CD4-positive, CD25-positive, alpha-beta regulatory T cell (primary cell): ENCODE measurements around the gene OR10A6. TPM values are rescaled to one million over a fixed set of nuclear protein-coding genes. Genes with fewer than 3 reads are reported as not detected.

Experiments used
- ATAC-seq, 2 donors: fragments of 150-1000 bp; cut with Tn5 transposase; one replicate each; pipeline ENCODE4 v1.10.0; 2021; ENCODE audit warnings: low read depth in 2 of 2, moderate number of reproducible peaks in 2 of 2, moderate library complexity in 1 of 2
- DNase-seq, 3 donors: peaks; one replicate each; pipeline versions ENCODE4 v3.0.0 to v3.0.0-alpha.2; 2012 to 2022; ENCODE audit warnings: mixed read lengths in 1 of 3
- H3K27ac ChIP-seq: one replicate; pipeline ENCODE4 v1.7.0; 2013; ENCODE audit warnings: mild to moderate bottlenecking, low read length; ENCODE audit not compliant: insufficient read depth, poor library complexity, severe bottlenecking
- H3K27me3 ChIP-seq: one replicate; pipeline ENCODE4 v1.7.0; 2013; ENCODE audit warnings: low read length; ENCODE audit not compliant: control insufficient read depth, insufficient read depth
- H3K36me3 ChIP-seq: one replicate; pipeline ENCODE4 v1.7.0; 2013; ENCODE audit warnings: mild to moderate bottlenecking, low read length, moderate library complexity; ENCODE audit not compliant: control insufficient read depth, insufficient read depth
- H3K4me1 ChIP-seq: 2 replicates; pipeline ENCODE4 v1.7.0; 2013; ENCODE audit warnings: mild to moderate bottlenecking, low read length; ENCODE audit not compliant: insufficient read depth, control insufficient read depth, poor library complexity, severe bottlenecking
- H3K4me3 ChIP-seq: one replicate; pipeline ENCODE4 v1.7.0; 2013; ENCODE audit warnings: low read depth, mild to moderate bottlenecking, low read length, moderate library complexity
- H3K9me3 ChIP-seq, 2 experiments: 1 replicate in 1 of 2; 2 replicates in 1 of 2; pipeline ENCODE4 v1.7.0; 2013; ENCODE audit warnings: low read length in 2 of 2, mild to moderate bottlenecking in 1 of 2, moderate library complexity in 1 of 2; ENCODE audit not compliant: control insufficient read depth in 2 of 2
- H3K27ac Mint-ChIP-seq, 3 donors: one replicate each; pipeline ENCODE4 v1.8.0; 2020 to 2022; ENCODE audit warnings: mild to moderate bottlenecking in 3 of 3, mixed read lengths in 3 of 3, moderate library complexity in 2 of 3
- H3K27me3 Mint-ChIP-seq: one replicate; pipeline ENCODE4 v1.8.0; 2022; ENCODE audit warnings: mild to moderate bottlenecking, mixed read lengths
- H3K36me3 Mint-ChIP-seq: one replicate; pipeline ENCODE4 v1.8.0; 2020; ENCODE audit warnings: mixed read lengths
- H3K4me1 Mint-ChIP-seq, 4 donors: one replicate each; pipeline ENCODE4 v1.8.0; 2020 to 2022; ENCODE audit warnings: mixed read lengths in 4 of 4, mild to moderate bottlenecking in 1 of 4
- H3K4me3 Mint-ChIP-seq, 4 donors: one replicate each; pipeline ENCODE4 v1.8.0; 2020 to 2022; ENCODE audit warnings: mild to moderate bottlenecking in 4 of 4, mixed read lengths in 4 of 4, moderate library complexity in 3 of 4
- H3K9me3 Mint-ChIP-seq, 7 donors: one replicate each; pipeline ENCODE4 v1.8.0; 2020 to 2022; ENCODE audit warnings: mixed read lengths in 7 of 7, mild to moderate bottlenecking in 3 of 7, moderate library complexity in 2 of 7
- polyA plus RNA-seq, 4 donors: library from polyadenylated mRNA; unstranded; fragments of 300-500 nt; fragmentation: Illumina TruSeq; gene quantifications; one replicate each; pipeline ENCODE4 v1.2.3, GENCODE V29; 2021
- total RNA-seq: library from RNA; stranded (reverse); gene quantifications from one replicate; pipeline ENCODE4 v1.2.3, GENCODE V29; 2022

OR10A6 gene
- total and polyA plus RNA-seq, 5 donors from 2014 or later: not detected

DNA sequence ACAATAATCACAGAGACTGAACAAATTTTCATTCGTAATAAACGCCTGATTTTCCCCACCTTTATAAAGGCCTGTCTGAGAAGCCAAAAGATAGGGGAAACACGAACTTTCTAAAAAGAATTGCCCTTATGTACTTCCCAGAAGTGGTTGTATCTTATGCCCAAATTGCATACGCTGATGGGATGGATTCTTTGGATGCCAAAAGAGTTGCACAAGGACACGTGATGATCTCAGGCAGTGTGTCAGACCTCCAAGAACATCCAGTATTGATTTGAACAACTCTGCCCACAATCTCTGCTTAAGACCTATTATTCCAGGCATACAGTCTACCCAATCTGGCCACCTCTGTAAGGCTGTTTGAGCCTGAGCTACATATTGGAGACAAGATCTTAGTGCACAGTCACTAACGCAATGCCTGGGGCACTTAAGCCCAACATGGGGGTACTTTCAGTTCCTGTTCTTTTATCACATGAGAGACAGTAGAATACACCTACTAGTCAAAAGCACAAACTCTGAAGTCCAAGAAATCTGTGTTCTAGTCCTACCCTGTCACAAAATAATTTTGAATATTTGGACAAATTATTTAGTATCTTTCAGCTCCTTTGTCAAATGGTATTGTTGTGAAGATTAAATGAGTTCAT, 38.9 kb downstream of the OR10A6 start:
- H3K36me3 ChIP-seq: no peaks in the 10 kb centered on the region
- H3K27ac ChIP-seq: no peak overlapping the region
- no peaks in the 10 kb centered on the region for H3K27me3 Mint-ChIP-seq
- H3K4me3 ChIP-seq: no peak overlapping the region
- no peak for DNase-seq
- no peaks in the 10 kb centered on the region for H3K9me3 ChIP-seq
- no peak for ATAC-seq
- H3K36me3 Mint-ChIP-seq: no peaks in the 10 kb centered on the region
- H3K4me3 Mint-ChIP-seq: no peak overlapping the region
- H3K4me1 ChIP-seq: no peaks in the 10 kb centered on the region
- H3K4me1 Mint-ChIP-seq: peaks cover 0 to 7% (median 0%) of the 10 kb centered on the region in 4 donors
- H3K27ac Mint-ChIP-seq: no peak overlapping the region
- H3K27me3 ChIP-seq: peaks cover 4% of the 10 kb centered on the region
- peaks cover 0 to 4% (median 0%) of the 10 kb centered on the region in 7 donors for H3K9me3 Mint-ChIP-seq

DNA sequence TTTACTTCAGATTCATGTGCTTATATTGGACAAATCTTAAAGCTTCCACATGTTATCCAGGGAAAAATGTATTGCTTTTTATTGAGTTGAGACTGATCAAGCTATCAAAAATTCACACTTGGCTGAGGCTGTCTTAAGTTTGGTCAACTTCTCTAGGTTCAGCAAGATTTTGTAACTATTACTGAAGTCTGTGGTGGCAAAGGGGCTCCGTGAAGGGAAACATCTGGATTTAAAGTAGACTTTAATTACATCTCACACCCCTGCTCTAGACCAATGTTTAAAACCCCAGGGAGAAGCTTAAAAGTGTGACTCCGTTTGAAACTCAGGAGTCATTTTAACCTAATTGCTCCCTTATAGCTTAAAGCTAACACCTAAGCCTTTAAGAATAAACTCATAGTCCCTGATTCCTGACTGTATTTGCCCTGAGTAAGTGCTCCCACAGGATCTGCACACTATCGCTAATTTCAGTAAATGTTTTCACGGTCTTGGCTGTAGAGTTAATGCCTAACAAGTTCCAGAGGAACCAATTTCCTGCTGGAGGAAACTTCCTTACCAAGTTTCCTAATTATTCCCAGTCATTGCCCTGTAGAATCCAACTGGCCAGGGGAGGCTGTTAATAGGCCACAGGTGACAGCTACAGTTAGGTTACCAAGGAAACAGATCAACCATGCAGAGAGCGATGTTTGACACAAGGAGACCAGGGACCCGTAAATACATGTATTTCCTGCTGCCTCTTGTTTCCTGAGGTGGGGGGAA, 40.5 kb downstream of the OR10A6 start:
- ATAC-seq (no peak), DNase-seq (no peak)
- Mint-ChIP-seq H3K27me3 (peaks cover 4% of the 10 kb centered on the region), H3K27ac (no peak overlapping the region), H3K4me1 (peaks cover 0 to 7% (median 0%) of the 10 kb centered on the region in 4 donors), H3K4me3 (no peak overlapping the region), H3K9me3 (peaks cover 0 to 3% (median 0%) of the 10 kb centered on the region in 7 donors), H3K36me3 (no peaks in the 10 kb centered on the region)
- Histone ChIP-seq H3K27ac (no peak overlapping the region), H3K9me3 (no peaks in the 10 kb centered on the region), H3K4me3 (no peak overlapping the region), H3K4me1 (no peaks in the 10 kb centered on the region), H3K27me3 (peaks cover 6% of the 10 kb centered on the region), H3K36me3 (no peaks in the 10 kb centered on the region)

DNA sequence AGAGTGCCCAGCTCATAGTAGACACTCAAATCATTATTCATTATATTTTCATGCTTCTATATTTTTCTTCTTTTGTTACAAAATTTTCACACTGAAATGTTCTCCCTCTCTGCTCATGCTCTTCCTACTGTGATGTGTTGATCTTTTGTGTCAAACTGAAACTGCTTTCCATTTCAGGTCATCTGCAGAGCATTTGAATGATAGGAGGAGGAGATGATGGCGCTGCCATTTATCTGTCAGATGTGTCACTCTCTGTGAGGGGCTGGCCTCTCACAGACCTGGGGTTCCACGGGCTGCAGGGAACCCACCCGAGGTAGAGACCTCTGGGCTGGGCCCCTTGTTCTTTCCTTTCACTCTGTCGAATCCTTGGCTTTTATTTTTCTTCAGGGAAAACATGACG, 41.1 kb downstream of the OR10A6 start:
- Histone ChIP-seq H3K36me3 (no peaks in the 10 kb centered on the region), H3K4me3 (no peak overlapping the region), H3K27ac (no peak overlapping the region), H3K9me3 (no peaks in the 10 kb centered on the region), H3K27me3 (peaks cover 6% of the 10 kb centered on the region), H3K4me1 (no peaks in the 10 kb centered on the region)
- H3K27ac Mint-ChIP-seq: no peak overlapping the region
- H3K27me3 Mint-ChIP-seq: peaks cover 4% of the 10 kb centered on the region
- no peaks in the 10 kb centered on the region for H3K36me3 Mint-ChIP-seq
- H3K4me3 Mint-ChIP-seq: no peak overlapping the region
- peaks cover 0 to 7% (median 0%) of the 10 kb centered on the region in 4 donors for H3K4me1 Mint-ChIP-seq
- ATAC-seq: no peak
- no peaks in the 10 kb centered on the region for H3K9me3 Mint-ChIP-seq
- no peak for DNase-seq

DNA sequence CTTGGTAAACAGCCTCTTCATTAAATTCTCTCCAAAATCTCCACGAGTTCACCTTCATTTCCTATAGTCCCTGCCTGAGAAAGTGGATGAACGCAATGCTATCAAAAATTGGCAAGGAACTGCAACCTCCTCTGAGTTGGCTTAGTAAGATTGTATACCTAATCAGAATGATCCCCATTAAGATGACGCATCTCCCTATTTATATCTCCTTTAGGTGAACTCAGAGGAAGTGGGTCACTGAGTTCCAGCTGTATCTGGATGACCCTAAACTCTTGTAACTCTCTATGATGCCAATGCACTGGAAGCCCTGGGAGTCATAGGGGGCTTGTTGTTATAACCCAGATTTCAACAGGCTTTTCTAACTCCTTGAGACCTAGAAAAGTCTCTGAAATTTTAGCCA, 48.2 kb downstream of the OR10A6 start:
- Mint-ChIP-seq H3K4me3 (no peak overlapping the region), H3K9me3 (no peaks in the 10 kb centered on the region), H3K27ac (no peak overlapping the region), H3K36me3 (no peaks in the 10 kb centered on the region), H3K27me3 (peaks cover 4% of the 10 kb centered on the region), H3K4me1 (no peaks in the 10 kb centered on the region)
- no peaks in the 10 kb centered on the region for H3K36me3 ChIP-seq
- H3K9me3 ChIP-seq: no peaks in the 10 kb centered on the region
- no peaks in the 10 kb centered on the region for H3K4me1 ChIP-seq
- H3K27me3 ChIP-seq: peaks cover 1% of the 10 kb centered on the region
- no peak overlapping the region for H3K27ac ChIP-seq
- H3K4me3 ChIP-seq: no peak overlapping the region
- DNase-seq (no peak), ATAC-seq (no peak)

Other genes starting within 250 kb of the OR10A6 start
- gene OVCH2, start 224.8 kb downstream of the OR10A6 start, total RNA-seq: not detected
- gene OVCH2, start 224.8 kb downstream of the OR10A6 start, polyA plus RNA-seq: not detected
- not detected for gene OR5P2, start 134.3 kb downstream of the OR10A6 start, total RNA-seq
- not detected for gene OR5P2, start 134.3 kb downstream of the OR10A6 start, polyA plus RNA-seq
- gene OR5P3, start 100.4 kb downstream of the OR10A6 start, total RNA-seq: not detected
- gene OR5P3, start 100.4 kb downstream of the OR10A6 start, polyA plus RNA-seq: not detected
- gene OR10A3, start 10.4 kb upstream of the OR10A6 start, total RNA-seq: not detected
- not detected for gene OR10A3, start 10.4 kb upstream of the OR10A6 start, polyA plus RNA-seq
- gene NLRP10, start 34.2 kb upstream of the OR10A6 start, total RNA-seq: not detected
- gene NLRP10, start 34.2 kb upstream of the OR10A6 start, polyA plus RNA-seq: not detected
- gene EIF3F, start 56.1 kb upstream of the OR10A6 start, total RNA-seq: 331 TPM
- gene EIF3F, start 56.1 kb upstream of the OR10A6 start, polyA plus RNA-seq: 100 to 1,000 TPM; 393 to 507 (median 480) TPM
- gene TUB, start 149.9 kb upstream of the OR10A6 start, total RNA-seq: 0.27 TPM
- under 1 TPM in 2 of 4 donors, not detected in 2; 0.02 to 0.28 TPM for gene TUB, start 149.9 kb upstream of the OR10A6 start, polyA plus RNA-seq
- gene RIC3, start 237.8 kb upstream of the OR10A6 start, total RNA-seq: 23.8 TPM
- gene RIC3, start 237.8 kb upstream of the OR10A6 start, polyA plus RNA-seq: 1 to 10 TPM; 1.5 to 4.7 (median 2.5) TPM